ENCODE measurements around the gene HDAC4. TPM values are rescaled to one million over a fixed set of nuclear protein-coding genes. Genes with fewer than 3 reads are reported as not detected.

HDAC4 gene
- total and polyA plus RNA-seq, 2 of the 8 experiments (the other 6 are each of a cell fraction or from before 2014, with no cell fraction given), result 15.4 to 31.5 TPM

DNA sequence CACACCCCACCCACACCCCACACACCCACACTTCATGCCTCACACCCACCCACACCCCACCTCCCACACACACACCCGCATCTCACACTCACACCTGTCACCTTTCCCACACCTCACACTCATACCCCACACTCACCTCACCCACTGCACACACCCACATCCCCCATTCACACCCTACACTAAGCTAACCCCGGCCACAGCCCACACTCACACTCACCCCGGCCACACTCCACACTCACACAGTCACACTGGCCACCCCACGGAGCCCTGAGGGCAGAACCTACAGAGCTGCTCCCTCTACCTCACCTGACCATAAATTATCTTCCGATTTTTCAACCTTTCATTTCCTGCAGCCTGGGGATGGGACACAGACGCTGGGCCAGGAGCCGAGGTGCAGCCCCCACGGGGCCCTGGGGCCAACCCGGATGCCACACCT, 241.3 kb downstream of the HDAC4 start:
- no peak overlapping the region for H4K91ac ChIP-seq (replicated peaks; ENCODE audit: insufficient read length, low read length)
- no peak overlapping the region for H3K4me3 ChIP-seq (ENCODE audit: extremely low read depth in 1 of 4, insufficient read depth in 2 of 4, low read depth in 3 of 4, low read length in 4 of 4)
- H4K20me1 ChIP-seq (replicated peaks in 1 of 2; ENCODE audit: control insufficient read depth in 1 of 2, insufficient read depth in 2 of 2, low read length in 2 of 2), result peaks cover 0 to 7% of the 10 kb centered on the region in 2 experiments
- H3K18ac ChIP-seq (ENCODE audit: extremely low read depth, low read length), result no peak overlapping the region
- no peak for FAIRE-seq
- H3K27ac ChIP-seq (ENCODE audit: low read depth, low read length), result no peak overlapping the region
- 96% methylated on average over 8 of the region's 9 CpGs; no CpG with 5 or more reads in 1 of the 2 experiments for WGBS, 2 experiments (ENCODE audit: extremely low coverage in 1 of 2, insufficient coverage in 1 of 2, insufficient read length in 1 of 2, insufficient replicate concordance in 2 of 2, low coverage in 1 of 2, low lambda C conversion rate in 2 of 2, missing lambda C conversion rate in 1 of 2)
- no peak overlapping the region for H3K23ac ChIP-seq (ENCODE audit: insufficient read length)
- H3K56ac ChIP-seq (replicated peaks; ENCODE audit: insufficient read length, low read depth, low read length), result no peak overlapping the region
- H3K27me3 ChIP-seq (replicated peaks in 1 of 4; ENCODE audit: control insufficient read depth in 3 of 4, extremely low read depth in 1 of 4, insufficient read depth in 3 of 4, low read length in 3 of 4), result no peaks in the 10 kb centered on the region
- no peak overlapping the region for H2BK120ac ChIP-seq (replicated peaks; ENCODE audit: low read depth, low read length)
- no peak overlapping the region for H2AK5ac ChIP-seq (ENCODE audit: low read depth, low read length)
- ChIA-PET POLR2A (ENCODE audit: partially characterized antibody) (no interaction called here), CTCF (ENCODE audit: partially characterized antibody) (interaction anchor here (0.9 to 2.5 kb wide), 4 partner anchors 10 to 23 kb away, joined by 3 to 5 read pairs (median 4); no protein-coding TSS in a partner anchor)
- no peak overlapping the region for H3K4ac ChIP-seq (replicated peaks; ENCODE audit: insufficient read length, low read depth, low read length)
- H3K4me2 ChIP-seq (ENCODE audit: insufficient read depth in 1 of 2, low read depth in 2 of 2, low read length in 2 of 2), result no peak overlapping the region
- H2BK15ac ChIP-seq (ENCODE audit: low read length), result no peak overlapping the region
- H2BK12ac ChIP-seq (ENCODE audit: low read depth, low read length), result no peak overlapping the region
- no peak overlapping the region for H3K14ac ChIP-seq (ENCODE audit: insufficient read length)
- peaks cover 7% of the 10 kb centered on the region; the same call in 1 of the 2 replicates for H3K23me2 ChIP-seq (ENCODE audit: low read depth, low read length)
- no peaks in the 10 kb centered on the region for H3K9me3 ChIP-seq (ENCODE audit: insufficient read depth in 2 of 2, low read depth in 1 of 2, low read length in 1 of 2)
- no peak overlapping the region for H4K8ac ChIP-seq (ENCODE audit: extremely low read depth, insufficient read depth, low read length)
- H2BK5ac ChIP-seq (ENCODE audit: low read depth, low read length), result no peak overlapping the region
- H3K79me1 ChIP-seq (ENCODE audit: low read depth, low read length), result no peaks in the 10 kb centered on the region
- peaks cover 0 to 8% (median 6%) of the 10 kb centered on the region in 4 experiments; a peak in 5 of 8 replicates for H3K36me3 ChIP-seq (ENCODE audit: control insufficient read depth in 2 of 4, insufficient read depth in 4 of 4, low read length in 3 of 4)
- no peak overlapping the region for H2AFZ ChIP-seq (ENCODE audit: low read length)
- no peaks in the 10 kb centered on the region for H3K4me1 ChIP-seq (replicated peaks in 1 of 4; ENCODE audit: control insufficient read depth in 3 of 4, insufficient read depth in 4 of 4, low read length in 3 of 4)
- H3K9ac ChIP-seq (replicated peaks in 1 of 4; ENCODE audit: extremely low read depth in 1 of 4, low read depth in 3 of 4, low read length in 3 of 4), result no peak overlapping the region
- no peak for DNase-seq (ENCODE audit: low read depth in 1 of 2, low spot score in 2 of 2)
- no peak overlapping the region for H2BK20ac ChIP-seq (ENCODE audit: low read length)
- no peaks in the 10 kb centered on the region for H3K79me2 ChIP-seq (ENCODE audit: control insufficient read depth in 1 of 2, insufficient read depth in 2 of 2, low read length in 2 of 2)
- no peak overlapping the region for H4K5ac ChIP-seq (ENCODE audit: insufficient read length, low read depth, low read length)
- TF ChIP-seq TCF12 (IDR thresholded peaks at IDR 0.05; ENCODE audit: low read depth, low read length), result no peak
- TF ChIP-seq EP300 (IDR thresholded peaks at IDR 0.05; ENCODE audit: borderline replicate concordance in 1 of 2, low read depth in 2 of 2, low read length in 2 of 2), result no peak
- no peak for TF ChIP-seq NRF1 (IDR thresholded peaks at IDR 0.05; ENCODE audit: low read depth, low read length)
- no peak for TF ChIP-seq ZNF274 (IDR thresholded peaks at IDR 0.05; ENCODE audit: borderline replicate concordance, extremely low read depth, low read length)
- TF ChIP-seq RFX5 (IDR thresholded peaks at IDR 0.05; ENCODE audit: borderline replicate concordance, low read depth, low read length), result no peak
- TF ChIP-seq TEAD4 (IDR thresholded peaks at IDR 0.05; ENCODE audit: low read depth, low read length), result no peak
- no peak for TF ChIP-seq PHF8 (conservative IDR thresholded peaks at IDR 0.05; ENCODE audit: low read depth, low read length)
- no peak for TF ChIP-seq SRF (IDR thresholded peaks at IDR 0.05; ENCODE audit: low read depth, low read length)
- TF ChIP-seq RNF2 (IDR thresholded peaks at IDR 0.05; ENCODE audit: borderline replicate concordance, low read depth, low read length, missing control alignments, poor library complexity, severe bottlenecking), result no peak
- TF ChIP-seq POLR2AphosphoS5 (IDR thresholded peaks at IDR 0.05; ENCODE audit: low read depth, low read length), result no peak
- no peak for TF ChIP-seq KDM1A (IDR thresholded peaks at IDR 0.05; ENCODE audit: borderline replicate concordance, low read length)
- TF ChIP-seq, protein P1, sequence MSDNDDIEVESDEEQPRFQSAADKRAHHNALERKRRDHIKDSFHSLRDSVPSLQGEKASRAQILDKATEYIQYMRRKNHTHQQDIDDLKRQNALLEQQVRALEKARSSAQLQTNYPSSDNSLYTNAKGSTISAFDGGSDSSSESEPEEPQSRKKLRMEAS (IDR thresholded peaks at IDR 0.05), result no peak
- no peak for TF ChIP-seq JUN (IDR thresholded peaks at IDR 0.05; ENCODE audit: low read depth, low read length)
- no peak for TF ChIP-seq CTBP2 (IDR thresholded peaks at IDR 0.05; ENCODE audit: borderline replicate concordance, insufficient read depth, insufficient read length, low read length)

All from H1 (cell line).